Measurements from ENCODE around the gene AUP1.

GRCh38 chr2:74550231-74550630, 20.7 kb upstream of the AUP1 start:
- TF ChIP-seq, protein P1, sequence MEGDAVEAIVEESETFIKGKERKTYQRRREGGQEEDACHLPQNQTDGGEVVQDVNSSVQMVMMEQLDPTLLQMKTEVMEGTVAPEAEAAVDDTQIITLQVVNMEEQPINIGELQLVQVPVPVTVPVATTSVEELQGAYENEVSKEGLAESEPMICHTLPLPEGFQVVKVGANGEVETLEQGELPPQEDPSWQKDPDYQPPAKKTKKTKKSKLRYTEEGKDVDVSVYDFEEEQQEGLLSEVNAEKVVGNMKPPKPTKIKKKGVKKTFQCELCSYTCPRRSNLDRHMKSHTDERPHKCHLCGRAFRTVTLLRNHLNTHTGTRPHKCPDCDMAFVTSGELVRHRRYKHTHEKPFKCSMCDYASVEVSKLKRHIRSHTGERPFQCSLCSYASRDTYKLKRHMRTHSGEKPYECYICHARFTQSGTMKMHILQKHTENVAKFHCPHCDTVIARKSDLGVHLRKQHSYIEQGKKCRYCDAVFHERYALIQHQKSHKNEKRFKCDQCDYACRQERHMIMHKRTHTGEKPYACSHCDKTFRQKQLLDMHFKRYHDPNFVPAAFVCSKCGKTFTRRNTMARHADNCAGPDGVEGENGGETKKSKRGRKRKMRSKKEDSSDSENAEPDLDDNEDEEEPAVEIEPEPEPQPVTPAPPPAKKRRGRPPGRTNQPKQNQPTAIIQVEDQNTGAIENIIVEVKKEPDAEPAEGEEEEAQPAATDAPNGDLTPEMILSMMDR (IDR thresholded peaks at IDR 0.05), result no peak
- TF ChIP-seq EP300 (IDR thresholded peaks at IDR 0.05) (no peak), POLR2A (IDR thresholded peaks at IDR 0.05) (no peak)
